ENCODE results near the gene CCNI.

CCNI gene

GRCh38 chr4:77001907-77002306 is 73.9 kb downstream of the CCNI start:
- no peak for DNase-seq

GRCh38 chr4:76998251-76998901 is 77.4 kb downstream of the CCNI start:
- DNase-seq = peak in 1 of 2 experiments; percentile 22

GRCh38 chr4:76997532-76997931 is 78.3 kb downstream of the CCNI start:
- no peak for DNase-seq

Data from NCI-H524 (cell line).